HepG2 (cell line): Measurements from ENCODE around the gene AUNIP. TPM values are rescaled to one million over a fixed set of nuclear protein-coding genes. Genes with fewer than 3 reads are reported as not detected.
A peak's percentile ranks its signal among the peaks of the same experiment; 100 is the strongest.

Experiments used
- CREM ChIP-seq, 2 experiments: sonication (generic) in 1 of 2; formaldehyde crosslinking in 1 of 2; IDR thresholded peaks; 2 replicates each; pipeline versions ENCODE4 v1.4.0 to v1.6.1; 2016 to 2020; ENCODE audit warnings: antibody characterized with exemption in 1 of 2, mild to moderate bottlenecking in 1 of 2, missing genetic modification reagents in 1 of 2
- ELF4 ChIP-seq: sonication (generic); formaldehyde crosslinking; IDR thresholded peaks from 2 replicates; pipeline ENCODE4 v1.5.0; 2020; ENCODE audit warnings: missing genetic modification reagents, mild to moderate bottlenecking, moderate library complexity, borderline replicate concordance
- ERF ChIP-seq: IDR thresholded peaks from 2 replicates; pipeline ENCODE4 v1.6.1; 2018; ENCODE audit warnings: missing biosample characterization, missing genetic modification reagents
- HHEX ChIP-seq: IDR thresholded peaks from 2 replicates; pipeline ENCODE4 v1.6.1; 2016; ENCODE audit warnings: control low read depth
- MAFK ChIP-seq, 2 experiments: IDR thresholded peaks in 1 of 2; conservative IDR thresholded peaks in 1 of 2; 2 replicates each; pipeline ENCODE4 v1.6.1; 2011; ENCODE audit warnings: improper control_type of control experiment in 2 of 2, low read length in 2 of 2
- MIXL1 ChIP-seq: IDR thresholded peaks from 2 replicates; pipeline ENCODE4 v1.6.1; 2016
- NFYB ChIP-seq: sonication (generic); formaldehyde crosslinking; IDR thresholded peaks from 2 replicates; pipeline ENCODE4 v1.4.0; 2020; ENCODE audit warnings: missing genetic modification reagents
- RCOR2 ChIP-seq: IDR thresholded peaks from 2 replicates; pipeline ENCODE4 v1.6.1; 2016; ENCODE audit warnings: missing biosample characterization, missing genetic modification reagents
- SOX13 ChIP-seq, 3 experiments: fragments of 450-650 bp in 1 of 3; sonication (generic) in 1 of 3; formaldehyde crosslinking in 1 of 3; IDR thresholded peaks in 2 of 3; conservative IDR thresholded peaks in 1 of 3; 2 replicates each; pipeline versions ENCODE4 v1.5.0 to v1.6.1; 2016 to 2020; ENCODE audit warnings: antibody characterized with exemption in 1 of 3, mild to moderate bottlenecking in 1 of 3, missing compliant biosample characterization in 1 of 3, missing genetic modification reagents in 1 of 3, moderate library complexity in 1 of 3
- STAT6 ChIP-seq: sonication (generic); formaldehyde crosslinking; IDR thresholded peaks from 2 replicates; pipeline ENCODE4 v1.4.0; 2020; ENCODE audit warnings: missing genetic modification reagents, mild to moderate bottlenecking, borderline replicate concordance
- TBX3 ChIP-seq: fragments of 450-650 bp; IDR thresholded peaks from 2 replicates; pipeline ENCODE4 v1.6.1; 2017; ENCODE audit warnings: antibody characterized with exemption, mild to moderate bottlenecking, inconsistent platforms, borderline replicate concordance
- TEAD3 ChIP-seq: optimal IDR thresholded peaks from 2 replicates; pipeline ENCODE3; 2016; ENCODE audit warnings: borderline replicate concordance
- ZNF136 ChIP-seq: sonication (generic); formaldehyde crosslinking; IDR thresholded peaks from 2 replicates; pipeline ENCODE4 v1.8.1; 2022; ENCODE audit warnings: low read depth, mild to moderate bottlenecking, moderate library complexity, missing genetic modification reagents
- ZNF550 ChIP-seq: sonication (generic); formaldehyde crosslinking; IDR thresholded peaks from 2 replicates; pipeline ENCODE4 v1.4.0; 2020; ENCODE audit warnings: mild to moderate bottlenecking, missing genetic modification reagents, borderline replicate concordance
- ZNF704 ChIP-seq: sonication (generic); formaldehyde crosslinking; IDR thresholded peaks from 2 replicates; pipeline ENCODE4 v1.8.1; 2023; ENCODE audit warnings: mild to moderate bottlenecking, inconsistent platforms, moderate library complexity, missing genetic modification reagents, borderline replicate concordance
- ZNF768 ChIP-seq: sonication (generic); formaldehyde crosslinking; IDR thresholded peaks from 2 replicates; pipeline ENCODE4 v1.4.0; 2020; ENCODE audit warnings: missing genetic modification reagents
- ZNF782 ChIP-seq: sonication (generic); formaldehyde crosslinking; IDR thresholded peaks from 2 replicates; pipeline ENCODE4 v1.4.0; 2020; ENCODE audit warnings: missing genetic modification reagents, mild to moderate bottlenecking, borderline replicate concordance
- polyA plus RNA-seq, 8 experiments: library from polyadenylated mRNA; depleted of rRNA in 3 of 8; stranded (reverse) in 7 of 8; unstranded in 1 of 8; fragments of >200 nt; fragmentation: Illumina TruSeq in 4 of 8; extraction: Trizol in 4 of 8; gene quantifications; 2 replicates each; pipeline versions ENCODE4 v1.2.1 to v1.2.3, GENCODE V29; 2011 to 2016; ENCODE audit warnings: low read depth in 4 of 8, missing spikeins in 1 of 8, mixed read lengths in 1 of 8; ENCODE audit not compliant: insufficient read depth in 1 of 8
- total RNA-seq, 5 experiments: library from RNA; depleted of rRNA; stranded (reverse); fragments of >200 nt; fragmentation: Illumina TruSeq; extraction: Trizol; gene quantifications; 2 replicates each; pipeline ENCODE4 v1.2.3, GENCODE V29; 2016; ENCODE audit warnings: low read depth in 1 of 5
- TF ChIP-seq, protein P1 (sequence below): IDR thresholded peaks from 2 replicates; pipeline ENCODE4 v1.6.1; 2016; ENCODE audit warnings: control low read depth
- TF ChIP-seq, protein P2 (sequence below): sonication (generic); formaldehyde crosslinking; IDR thresholded peaks from 2 replicates; pipeline ENCODE4 v1.5.1; 2020; ENCODE audit warnings: missing genetic modification reagents, mild to moderate bottlenecking, borderline replicate concordance
- TF ChIP-seq, protein P3 (sequence below): IDR thresholded peaks from 2 replicates; pipeline ENCODE4 v1.6.1; 2016; ENCODE audit warnings: mild to moderate bottlenecking, missing biosample characterization, missing genetic modification reagents

AUNIP gene
- total and polyA plus RNA-seq, 2 of the 13 experiments (the other 11 are each of a cell fraction or from before 2014, with no cell fraction given): 3.8 to 12.3 TPM

GRCh38 chr1:25867210-25867991 is 8.1 kb upstream of the AUNIP start (continued):
- TF ChIP-seq ELF4 (CRISPR knock-in tag) (no peak), ZNF136 (CRISPR knock-in tag) (no peak), ERF (CRISPR knock-in tag) (peak; percentile 23; the same call in 1 of the 2 replicates), NFYB (CRISPR knock-in tag) (no peak), CREM (IDR thresholded peaks at IDR 0.05) (no peak), CREM (CRISPR knock-in tag; IDR thresholded peaks at IDR 0.05) (no peak), STAT6 (CRISPR knock-in tag) (no peak), ZNF704 (CRISPR knock-in tag) (no peak), ZNF768 (CRISPR knock-in tag) (no peak), MIXL1 (no peak), ZNF550 (CRISPR knock-in tag) (no peak), TBX3 (no peak), ZNF782 (CRISPR knock-in tag) (no peak), SOX13 (IDR thresholded peaks at IDR 0.05) (no peak), SOX13 (CRISPR knock-in tag; conservative IDR thresholded peaks at IDR 0.05 in 1 of 2, IDR thresholded peaks at IDR 0.05 in 1 of 2) (peak in 1 of 2 experiments; percentile 35; a peak in 1 of 4 replicates), RCOR2 (CRISPR knock-in tag) (no peak), TEAD3 (CRISPR knock-in tag) (peak; percentile 28), MAFK (conservative IDR thresholded peaks at IDR 0.05 in 1 of 2, IDR thresholded peaks at IDR 0.05 in 1 of 2; ENCODE audit: low read length in 2 of 2) (no peak), HHEX (CRISPR knock-in tag) (no peak)
- TF ChIP-seq, protein P1, sequence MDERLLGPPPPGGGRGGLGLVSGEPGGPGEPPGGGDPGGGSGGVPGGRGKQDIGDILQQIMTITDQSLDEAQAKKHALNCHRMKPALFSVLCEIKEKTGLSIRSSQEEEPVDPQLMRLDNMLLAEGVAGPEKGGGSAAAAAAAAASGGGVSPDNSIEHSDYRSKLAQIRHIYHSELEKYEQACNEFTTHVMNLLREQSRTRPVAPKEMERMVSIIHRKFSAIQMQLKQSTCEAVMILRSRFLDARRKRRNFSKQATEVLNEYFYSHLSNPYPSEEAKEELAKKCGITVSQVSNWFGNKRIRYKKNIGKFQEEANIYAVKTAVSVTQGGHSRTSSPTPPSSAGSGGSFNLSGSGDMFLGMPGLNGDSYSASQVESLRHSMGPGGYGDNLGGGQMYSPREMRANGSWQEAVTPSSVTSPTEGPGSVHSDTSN (CRISPR knock-in tag): no peak
- TF ChIP-seq, protein P2, sequence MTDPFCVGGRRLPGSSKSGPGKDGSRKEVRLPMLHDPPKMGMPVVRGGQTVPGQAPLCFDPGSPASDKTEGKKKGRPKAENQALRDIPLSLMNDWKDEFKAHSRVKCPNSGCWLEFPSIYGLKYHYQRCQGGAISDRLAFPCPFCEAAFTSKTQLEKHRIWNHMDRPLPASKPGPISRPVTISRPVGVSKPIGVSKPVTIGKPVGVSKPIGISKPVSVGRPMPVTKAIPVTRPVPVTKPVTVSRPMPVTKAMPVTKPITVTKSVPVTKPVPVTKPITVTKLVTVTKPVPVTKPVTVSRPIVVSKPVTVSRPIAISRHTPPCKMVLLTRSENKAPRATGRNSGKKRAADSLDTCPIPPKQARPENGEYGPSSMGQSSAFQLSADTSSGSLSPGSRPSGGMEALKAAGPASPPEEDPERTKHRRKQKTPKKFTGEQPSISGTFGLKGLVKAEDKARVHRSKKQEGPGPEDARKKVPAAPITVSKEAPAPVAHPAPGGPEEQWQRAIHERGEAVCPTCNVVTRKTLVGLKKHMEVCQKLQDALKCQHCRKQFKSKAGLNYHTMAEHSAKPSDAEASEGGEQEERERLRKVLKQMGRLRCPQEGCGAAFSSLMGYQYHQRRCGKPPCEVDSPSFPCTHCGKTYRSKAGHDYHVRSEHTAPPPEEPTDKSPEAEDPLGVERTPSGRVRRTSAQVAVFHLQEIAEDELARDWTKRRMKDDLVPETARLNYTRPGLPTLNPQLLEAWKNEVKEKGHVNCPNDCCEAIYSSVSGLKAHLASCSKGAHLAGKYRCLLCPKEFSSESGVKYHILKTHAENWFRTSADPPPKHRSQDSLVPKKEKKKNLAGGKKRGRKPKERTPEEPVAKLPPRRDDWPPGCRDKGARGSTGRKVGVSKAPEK: peak; percentile 70; the same call in 1 of the 2 replicates
- TF ChIP-seq, protein P3, sequence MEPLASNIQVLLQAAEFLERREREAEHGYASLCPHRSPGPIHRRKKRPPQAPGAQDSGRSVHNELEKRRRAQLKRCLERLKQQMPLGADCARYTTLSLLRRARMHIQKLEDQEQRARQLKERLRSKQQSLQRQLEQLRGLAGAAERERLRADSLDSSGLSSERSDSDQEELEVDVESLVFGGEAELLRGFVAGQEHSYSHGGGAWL (CRISPR knock-in tag): no peak
